Measurements from ENCODE around the gene NT5C3B.

NT5C3B gene

GRCh38 chr17:41799366-41799765 is 36.7 kb downstream of the NT5C3B start:
- no peaks in the 10 kb centered on the region for H3K9me3 ChIP-seq (ENCODE audit: insufficient read depth, low read length)
- H3K4me3 ChIP-seq (ENCODE audit: low read length): no peak overlapping the region
- no peaks in the 10 kb centered on the region for H4K20me1 ChIP-seq (ENCODE audit: insufficient read depth, low read length)
- TF ChIP-seq EZH2phosphoT487 (IDR thresholded peaks at IDR 0.05; ENCODE audit: low read depth) (no peak), CTCF (IDR thresholded peaks at IDR 0.05; ENCODE audit: low read depth, low read length) (no peak)
- H3K27ac ChIP-seq (ENCODE audit: low read length): no peak overlapping the region
- H3K9ac ChIP-seq (ENCODE audit: low read length): no peak overlapping the region
- no peaks in the 10 kb centered on the region for H3K79me2 ChIP-seq (ENCODE audit: low read length)
- H3K27me3 ChIP-seq (ENCODE audit: low read depth, low read length): no peaks in the 10 kb centered on the region
- no peaks in the 10 kb centered on the region for H3K36me3 ChIP-seq (replicated peaks; ENCODE audit: low read depth, low read length)
- H3K4me1 ChIP-seq (ENCODE audit: low read length): peaks cover 14% of the 10 kb centered on the region
- H3K4me2 ChIP-seq (ENCODE audit: low read length): no peak overlapping the region
- no peak overlapping the region for H2AFZ ChIP-seq (ENCODE audit: low read depth, low read length)

GRCh38 chr17:41797377-41797776 is 38.7 kb downstream of the NT5C3B start:
- no peak overlapping the region for H2AFZ ChIP-seq (ENCODE audit: low read depth, low read length)
- no peak overlapping the region for H3K27ac ChIP-seq (ENCODE audit: low read length)
- H3K79me2 ChIP-seq (ENCODE audit: low read length): no peaks in the 10 kb centered on the region
- no peak overlapping the region for H3K4me3 ChIP-seq (ENCODE audit: low read length)
- H3K36me3 ChIP-seq (replicated peaks; ENCODE audit: low read depth, low read length): no peaks in the 10 kb centered on the region
- TF ChIP-seq CTCF (IDR thresholded peaks at IDR 0.05; ENCODE audit: low read depth, low read length) (no peak), EZH2phosphoT487 (IDR thresholded peaks at IDR 0.05; ENCODE audit: low read depth) (no peak)
- no peaks in the 10 kb centered on the region for H4K20me1 ChIP-seq (ENCODE audit: insufficient read depth, low read length)
- no peak overlapping the region for H3K4me2 ChIP-seq (ENCODE audit: low read length)
- no peaks in the 10 kb centered on the region; the same call in 1 of the 2 replicates for H3K4me1 ChIP-seq (ENCODE audit: low read length)
- no peaks in the 10 kb centered on the region for H3K27me3 ChIP-seq (ENCODE audit: low read depth, low read length)
- no peaks in the 10 kb centered on the region for H3K9me3 ChIP-seq (ENCODE audit: insufficient read depth, low read length)
- H3K9ac ChIP-seq (ENCODE audit: low read length): no peak overlapping the region

- no peaks in the 10 kb centered on the region for H3K9me3 ChIP-seq (ENCODE audit: insufficient read depth, low read length)
- H3K36me3 ChIP-seq (replicated peaks; ENCODE audit: low read depth, low read length): no peaks in the 10 kb centered on the region
- TF ChIP-seq EZH2phosphoT487 (IDR thresholded peaks at IDR 0.05; ENCODE audit: low read depth) (no peak), CTCF (IDR thresholded peaks at IDR 0.05; ENCODE audit: low read depth, low read length) (no peak)
- no peaks in the 10 kb centered on the region; the same call in 1 of the 2 replicates for H3K4me1 ChIP-seq (ENCODE audit: low read length)
- H3K27ac ChIP-seq (ENCODE audit: low read length): no peak overlapping the region
- H4K20me1 ChIP-seq (ENCODE audit: insufficient read depth, low read length): no peaks in the 10 kb centered on the region
- no peak overlapping the region for H3K4me2 ChIP-seq (ENCODE audit: low read length)
- no peaks in the 10 kb centered on the region for H3K79me2 ChIP-seq (ENCODE audit: low read length)
- H2AFZ ChIP-seq (ENCODE audit: low read depth, low read length): no peak overlapping the region
- no peaks in the 10 kb centered on the region for H3K27me3 ChIP-seq (ENCODE audit: low read depth, low read length)
- H3K4me3 ChIP-seq (ENCODE audit: low read length): no peak overlapping the region
- no peak overlapping the region for H3K9ac ChIP-seq (ENCODE audit: low read length)
Observed at GRCh38 chr17:41796121-41796895, 39.7 kb downstream of the NT5C3B start.

DNA sequence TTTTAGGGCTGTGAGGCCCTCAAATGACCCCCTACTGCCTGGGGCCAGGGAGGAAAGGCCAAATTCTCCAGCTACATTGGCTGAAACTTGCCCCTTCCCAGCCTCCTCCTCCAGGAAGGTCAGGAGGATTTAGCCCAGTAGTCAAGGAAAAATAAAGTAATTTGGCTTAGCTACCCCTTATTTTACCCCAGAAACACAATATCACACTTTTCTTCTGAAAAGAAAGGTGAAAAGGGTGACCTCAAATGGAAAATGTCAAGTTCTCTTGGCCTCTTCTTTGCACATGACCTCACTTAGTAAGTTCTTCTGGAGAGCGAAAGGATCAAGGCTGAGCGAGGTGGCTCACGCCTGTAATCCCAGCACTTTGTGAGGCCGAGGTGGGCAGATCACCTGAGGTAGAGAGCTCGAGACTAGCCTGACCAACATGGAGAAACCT is 41.5 kb downstream of the NT5C3B start:
- Histone ChIP-seq H2AFZ (ENCODE audit: low read depth, low read length) (no peak overlapping the region), H3K27ac (ENCODE audit: low read length) (no peak overlapping the region), H3K9me3 (ENCODE audit: insufficient read depth, low read length) (no peaks in the 10 kb centered on the region), H3K4me2 (ENCODE audit: low read length) (no peak overlapping the region), H3K27me3 (ENCODE audit: low read depth, low read length) (0 out of 2 replicates have a peak, but pooled peaks cover under 1% of the 10 kb centered on the region), H3K36me3 (replicated peaks; ENCODE audit: low read depth, low read length) (no peaks in the 10 kb centered on the region), H3K4me3 (ENCODE audit: low read length) (no peak overlapping the region), H4K20me1 (ENCODE audit: insufficient read depth, low read length) (no peaks in the 10 kb centered on the region), H3K9ac (ENCODE audit: low read length) (no peak overlapping the region), H3K79me2 (ENCODE audit: low read length) (no peaks in the 10 kb centered on the region), H3K4me1 (ENCODE audit: low read length) (no peaks in the 10 kb centered on the region)
- TF ChIP-seq CTCF (IDR thresholded peaks at IDR 0.05; ENCODE audit: low read depth, low read length): no peak
- TF ChIP-seq EZH2phosphoT487 (IDR thresholded peaks at IDR 0.05; ENCODE audit: low read depth): no peak
